HepG2 (cell line): Measurements from ENCODE around the gene KMT5C. TPM values are rescaled to one million over a fixed set of nuclear protein-coding genes. Genes with fewer than 3 reads are reported as not detected.

ENCODE experiments used
- CCAR2 ChIP-seq: fragments of 200-400 bp; formaldehyde crosslinking; optimal IDR thresholded peaks from 2 replicates; pipeline ENCODE3; 2018; ENCODE audit warnings: low read depth, mild to moderate bottlenecking, low read length, moderate library complexity
- EED ChIP-seq: sonication (generic); formaldehyde crosslinking; IDR thresholded peaks from 2 replicates; pipeline ENCODE4 v1.5.0; 2020; ENCODE audit warnings: mild to moderate bottlenecking, missing genetic modification reagents
- ETV5 ChIP-seq: IDR thresholded peaks from 2 replicates; pipeline ENCODE4 v1.6.1; 2018; ENCODE audit warnings: missing biosample characterization, missing genetic modification reagents, inconsistent platforms, borderline replicate concordance
- FLYWCH1 ChIP-seq: sonication (generic); formaldehyde crosslinking; IDR thresholded peaks from 2 replicates; pipeline ENCODE4 v1.8.1; 2023; ENCODE audit warnings: mild to moderate bottlenecking, missing genetic modification reagents
- IKZF4 ChIP-seq: sonication (generic); formaldehyde crosslinking; IDR thresholded peaks from 2 replicates; pipeline ENCODE4 v1.5.1; 2020; ENCODE audit warnings: borderline replicate concordance, mild to moderate bottlenecking, low read depth, missing genetic modification reagents; ENCODE audit errors: not compliant biosample characterization
- KAT2B ChIP-seq: fragments of 150-350 bp; IDR thresholded peaks from 2 replicates; pipeline ENCODE4 v1.6.1; 2014; ENCODE audit warnings: low read depth, low read length, borderline replicate concordance
- MTA3 ChIP-seq: sonication (generic); formaldehyde crosslinking; IDR thresholded peaks from 2 replicates; pipeline ENCODE4 v1.4.0; 2020; ENCODE audit warnings: missing genetic modification reagents
- POLR2G ChIP-seq: fragments of 200-400 bp; formaldehyde crosslinking; IDR thresholded peaks from 2 replicates; pipeline ENCODE4 v1.6.1; 2018; ENCODE audit warnings: mild to moderate bottlenecking, low read depth, low read length, moderate library complexity
- PRMT3 ChIP-seq: sonication (generic); formaldehyde crosslinking; IDR thresholded peaks from 2 replicates; pipeline ENCODE4 v1.8.1; 2022; ENCODE audit warnings: low read depth, mild to moderate bottlenecking, moderate library complexity, missing genetic modification reagents, borderline replicate concordance
- REXO4 ChIP-seq: sonication (generic); formaldehyde crosslinking; IDR thresholded peaks from 2 replicates; pipeline ENCODE4 v1.8.0; 2022; ENCODE audit warnings: missing genetic modification reagents, mild to moderate bottlenecking, borderline replicate concordance
- ZBTB20 ChIP-seq: sonication (generic); formaldehyde crosslinking; IDR thresholded peaks from 2 replicates; pipeline ENCODE4 v1.8.1; 2023; ENCODE audit warnings: missing genetic modification reagents, low read depth, mild to moderate bottlenecking, borderline replicate concordance
- ZBTB42 ChIP-seq: sonication (generic); formaldehyde crosslinking; IDR thresholded peaks from 2 replicates; pipeline ENCODE4 v1.5.0; 2020; ENCODE audit warnings: mild to moderate bottlenecking, missing genetic modification reagents
- ZNF383 ChIP-seq: sonication (generic); formaldehyde crosslinking; IDR thresholded peaks from 2 replicates; pipeline ENCODE4 v1.4.0; 2020; ENCODE audit warnings: missing genetic modification reagents, mild to moderate bottlenecking, borderline replicate concordance
- ZNF7 ChIP-seq: IDR thresholded peaks from 2 replicates; pipeline ENCODE4 v1.6.1; 2016; ENCODE audit warnings: missing biosample characterization, missing genetic modification reagents
- ZNF788 ChIP-seq: sonication (generic); formaldehyde crosslinking; IDR thresholded peaks from 2 replicates; pipeline ENCODE4 v1.5.0; 2020; ENCODE audit warnings: mild to moderate bottlenecking, missing genetic modification reagents, borderline replicate concordance
- polyA plus RNA-seq, 8 experiments: library from polyadenylated mRNA; depleted of rRNA in 3 of 8; stranded (reverse) in 7 of 8; unstranded in 1 of 8; fragments of >200 nt; fragmentation: Illumina TruSeq in 4 of 8; extraction: Trizol in 4 of 8; gene quantifications; 2 replicates each; pipeline versions ENCODE4 v1.2.1 to v1.2.3, GENCODE V29; 2011 to 2016; ENCODE audit warnings: low read depth in 4 of 8, missing spikeins in 1 of 8, mixed read lengths in 1 of 8; ENCODE audit not compliant: insufficient read depth in 1 of 8
- total RNA-seq, 5 experiments: library from RNA; depleted of rRNA; stranded (reverse); fragments of >200 nt; fragmentation: Illumina TruSeq; extraction: Trizol; gene quantifications; 2 replicates each; pipeline ENCODE4 v1.2.3, GENCODE V29; 2016; ENCODE audit warnings: low read depth in 1 of 5
- TF ChIP-seq, protein P1 (sequence below): sonication (generic); formaldehyde crosslinking; IDR thresholded peaks from 2 replicates; pipeline ENCODE4 v1.5.1; 2020; ENCODE audit warnings: mild to moderate bottlenecking, missing genetic modification reagents
- TF ChIP-seq, protein P2 (sequence below): sonication (generic); formaldehyde crosslinking; IDR thresholded peaks from 2 replicates; pipeline ENCODE4 v1.4.0; 2020; ENCODE audit warnings: mild to moderate bottlenecking, missing genetic modification reagents
- TF ChIP-seq, protein P3 (sequence below): IDR thresholded peaks from 2 replicates; pipeline ENCODE4 v1.6.1; 2016; ENCODE audit warnings: low read depth, missing genetic modification reagents, missing compliant biosample characterization

The KMT5C gene
- total and polyA plus RNA-seq, 2 of the 13 experiments (the other 11 are each of a cell fraction or from before 2014, with no cell fraction given) = 5.5 to 9.0 TPM

DNA sequence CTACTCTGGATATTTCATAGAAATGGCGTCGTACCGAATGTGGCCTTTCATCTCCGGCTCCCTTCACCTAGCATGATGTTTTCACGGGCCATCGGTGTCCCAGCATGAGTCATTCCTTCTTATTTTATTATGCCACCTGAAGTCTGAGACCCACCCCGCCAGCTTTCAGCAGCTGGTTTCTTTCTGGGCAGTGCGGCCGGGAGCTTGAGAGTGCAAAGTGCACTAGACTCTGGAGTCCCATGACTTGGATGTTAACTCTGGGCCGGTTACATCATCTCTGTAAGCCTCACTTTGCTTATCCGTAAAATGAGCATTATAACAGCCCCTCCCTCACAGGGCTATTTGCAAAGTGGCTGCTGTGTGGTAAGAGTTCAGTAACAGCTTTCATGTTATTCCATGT is 5.8 kb upstream of the KMT5C start (continued):
- TF ChIP-seq ZNF7 (no peak), CCAR2 (no peak), ZBTB20 (CRISPR knock-in tag) (peak; percentile 32; the same call in 1 of the 2 replicates), KAT2B (no peak), REXO4 (CRISPR knock-in tag) (no peak), ZNF383 (CRISPR knock-in tag) (no peak), EED (no peak), ZNF788 (CRISPR knock-in tag) (no peak; the same call in 1 of the 2 replicates), MTA3 (CRISPR knock-in tag) (no peak), FLYWCH1 (CRISPR knock-in tag) (no peak), ZBTB42 (CRISPR knock-in tag) (no peak), PRMT3 (no peak), ETV5 (CRISPR knock-in tag) (peak; percentile 19; the same call in 1 of the 2 replicates), POLR2G (peak; percentile 83), IKZF4 (no peak)
- TF ChIP-seq, protein P1, sequence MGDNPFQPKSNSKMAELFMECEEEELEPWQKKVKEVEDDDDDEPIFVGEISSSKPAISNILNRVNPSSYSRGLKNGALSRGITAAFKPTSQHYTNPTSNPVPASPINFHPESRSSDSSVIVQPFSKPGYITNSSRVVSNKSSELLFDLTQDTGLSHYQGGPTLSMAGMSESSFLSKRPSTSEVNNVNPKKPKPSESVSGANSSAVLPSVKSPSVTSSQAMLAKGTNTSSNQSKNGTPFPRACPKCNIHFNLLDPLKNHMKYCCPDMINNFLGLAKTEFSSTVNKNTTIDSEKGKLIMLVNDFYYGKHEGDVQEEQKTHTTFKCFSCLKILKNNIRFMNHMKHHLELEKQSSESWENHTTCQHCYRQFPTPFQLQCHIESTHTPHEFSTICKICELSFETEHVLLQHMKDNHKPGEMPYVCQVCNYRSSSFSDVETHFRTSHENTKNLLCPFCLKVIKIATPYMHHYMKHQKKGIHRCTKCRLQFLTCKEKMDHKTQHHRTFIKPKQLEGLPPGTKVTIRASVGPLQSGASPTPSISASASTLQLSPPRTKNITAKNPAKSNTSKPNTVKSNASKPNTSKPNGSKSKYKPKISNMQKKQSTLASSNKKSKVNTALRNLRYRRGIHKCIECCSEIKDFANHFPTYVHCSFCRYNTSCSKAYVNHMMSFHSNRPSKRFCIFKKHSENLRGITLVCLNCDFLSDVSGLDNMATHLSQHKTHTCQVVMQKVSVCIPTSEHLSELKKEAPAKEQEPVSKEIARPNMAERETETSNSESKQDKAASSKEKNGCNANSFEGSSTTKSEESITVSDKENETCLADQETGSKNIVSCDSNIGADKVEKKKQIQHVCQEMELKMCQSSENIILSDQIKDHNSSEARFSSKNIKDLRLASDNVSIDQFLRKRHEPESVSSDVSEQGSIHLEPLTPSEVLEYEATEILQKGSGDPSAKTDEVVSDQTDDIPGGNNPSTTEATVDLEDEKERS = peak; percentile 48; the same call in 1 of the 2 replicates
- TF ChIP-seq, protein P2, sequence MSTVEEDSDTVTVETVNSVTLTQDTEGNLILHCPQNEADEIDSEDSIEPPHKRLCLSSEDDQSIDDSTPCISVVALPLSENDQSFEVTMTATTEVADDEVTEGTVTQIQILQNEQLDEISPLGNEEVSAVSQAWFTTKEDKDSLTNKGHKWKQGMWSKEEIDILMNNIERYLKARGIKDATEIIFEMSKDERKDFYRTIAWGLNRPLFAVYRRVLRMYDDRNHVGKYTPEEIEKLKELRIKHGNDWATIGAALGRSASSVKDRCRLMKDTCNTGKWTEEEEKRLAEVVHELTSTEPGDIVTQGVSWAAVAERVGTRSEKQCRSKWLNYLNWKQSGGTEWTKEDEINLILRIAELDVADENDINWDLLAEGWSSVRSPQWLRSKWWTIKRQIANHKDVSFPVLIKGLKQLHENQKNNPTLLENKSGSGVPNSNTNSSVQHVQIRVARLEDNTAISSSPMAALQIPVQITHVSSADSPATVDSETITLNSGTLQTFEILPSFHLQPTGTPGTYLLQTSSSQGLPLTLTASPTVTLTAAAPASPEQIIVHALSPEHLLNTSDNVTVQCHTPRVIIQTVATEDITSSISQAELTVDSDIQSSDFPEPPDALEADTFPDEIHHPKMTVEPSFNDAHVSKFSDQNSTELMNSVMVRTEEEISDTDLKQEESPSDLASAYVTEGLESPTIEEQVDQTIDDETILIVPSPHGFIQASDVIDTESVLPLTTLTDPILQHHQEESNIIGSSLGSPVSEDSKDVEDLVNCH (CRISPR knock-in tag) = no peak
- TF ChIP-seq, protein P3, sequence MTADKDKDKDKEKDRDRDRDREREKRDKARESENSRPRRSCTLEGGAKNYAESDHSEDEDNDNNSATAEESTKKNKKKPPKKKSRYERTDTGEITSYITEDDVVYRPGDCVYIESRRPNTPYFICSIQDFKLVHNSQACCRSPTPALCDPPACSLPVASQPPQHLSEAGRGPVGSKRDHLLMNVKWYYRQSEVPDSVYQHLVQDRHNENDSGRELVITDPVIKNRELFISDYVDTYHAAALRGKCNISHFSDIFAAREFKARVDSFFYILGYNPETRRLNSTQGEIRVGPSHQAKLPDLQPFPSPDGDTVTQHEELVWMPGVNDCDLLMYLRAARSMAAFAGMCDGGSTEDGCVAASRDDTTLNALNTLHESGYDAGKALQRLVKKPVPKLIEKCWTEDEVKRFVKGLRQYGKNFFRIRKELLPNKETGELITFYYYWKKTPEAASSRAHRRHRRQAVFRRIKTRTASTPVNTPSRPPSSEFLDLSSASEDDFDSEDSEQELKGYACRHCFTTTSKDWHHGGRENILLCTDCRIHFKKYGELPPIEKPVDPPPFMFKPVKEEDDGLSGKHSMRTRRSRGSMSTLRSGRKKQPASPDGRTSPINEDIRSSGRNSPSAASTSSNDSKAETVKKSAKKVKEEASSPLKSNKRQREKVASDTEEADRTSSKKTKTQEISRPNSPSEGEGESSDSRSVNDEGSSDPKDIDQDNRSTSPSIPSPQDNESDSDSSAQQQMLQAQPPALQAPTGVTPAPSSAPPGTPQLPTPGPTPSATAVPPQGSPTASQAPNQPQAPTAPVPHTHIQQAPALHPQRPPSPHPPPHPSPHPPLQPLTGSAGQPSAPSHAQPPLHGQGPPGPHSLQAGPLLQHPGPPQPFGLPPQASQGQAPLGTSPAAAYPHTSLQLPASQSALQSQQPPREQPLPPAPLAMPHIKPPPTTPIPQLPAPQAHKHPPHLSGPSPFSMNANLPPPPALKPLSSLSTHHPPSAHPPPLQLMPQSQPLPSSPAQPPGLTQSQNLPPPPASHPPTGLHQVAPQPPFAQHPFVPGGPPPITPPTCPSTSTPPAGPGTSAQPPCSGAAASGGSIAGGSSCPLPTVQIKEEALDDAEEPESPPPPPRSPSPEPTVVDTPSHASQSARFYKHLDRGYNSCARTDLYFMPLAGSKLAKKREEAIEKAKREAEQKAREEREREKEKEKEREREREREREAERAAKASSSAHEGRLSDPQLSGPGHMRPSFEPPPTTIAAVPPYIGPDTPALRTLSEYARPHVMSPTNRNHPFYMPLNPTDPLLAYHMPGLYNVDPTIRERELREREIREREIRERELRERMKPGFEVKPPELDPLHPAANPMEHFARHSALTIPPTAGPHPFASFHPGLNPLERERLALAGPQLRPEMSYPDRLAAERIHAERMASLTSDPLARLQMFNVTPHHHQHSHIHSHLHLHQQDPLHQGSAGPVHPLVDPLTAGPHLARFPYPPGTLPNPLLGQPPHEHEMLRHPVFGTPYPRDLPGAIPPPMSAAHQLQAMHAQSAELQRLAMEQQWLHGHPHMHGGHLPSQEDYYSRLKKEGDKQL = no peak
